HG03575 (cell line): ENCODE data around the gene GALNT1.

ENCODE experiments used
- ATAC-seq: cut with Tn5 transposase; IDR thresholded peaks from one replicate; pipeline ENCODE4 v1.9.1; 2021; ENCODE audit not compliant: unreplicated experiment, insufficient number of reproducible peaks, low FRiP score; ENCODE audit errors: extremely low read depth

The GALNT1 gene

DNA sequence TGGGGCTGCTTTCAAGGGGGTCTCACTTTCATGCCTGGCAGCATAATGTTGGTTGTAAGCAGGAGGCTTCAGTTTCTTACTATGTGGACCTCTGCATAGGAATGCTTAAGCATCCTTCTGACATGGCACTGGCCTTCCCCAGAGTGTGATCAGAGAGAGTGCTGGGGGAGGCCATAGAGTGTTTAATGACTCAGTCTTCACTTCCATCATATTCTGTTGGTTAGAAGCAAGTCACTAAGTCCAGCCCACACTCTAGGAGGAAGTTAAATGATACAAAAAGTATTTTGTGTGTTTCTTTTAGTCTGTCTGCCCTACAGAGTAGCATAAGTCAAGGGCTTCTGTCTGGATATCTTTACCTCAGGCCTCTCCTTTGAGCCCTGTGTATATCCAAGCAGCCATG is 64.9 kb downstream of the GALNT1 start:
- ATAC-seq = no peak

DNA sequence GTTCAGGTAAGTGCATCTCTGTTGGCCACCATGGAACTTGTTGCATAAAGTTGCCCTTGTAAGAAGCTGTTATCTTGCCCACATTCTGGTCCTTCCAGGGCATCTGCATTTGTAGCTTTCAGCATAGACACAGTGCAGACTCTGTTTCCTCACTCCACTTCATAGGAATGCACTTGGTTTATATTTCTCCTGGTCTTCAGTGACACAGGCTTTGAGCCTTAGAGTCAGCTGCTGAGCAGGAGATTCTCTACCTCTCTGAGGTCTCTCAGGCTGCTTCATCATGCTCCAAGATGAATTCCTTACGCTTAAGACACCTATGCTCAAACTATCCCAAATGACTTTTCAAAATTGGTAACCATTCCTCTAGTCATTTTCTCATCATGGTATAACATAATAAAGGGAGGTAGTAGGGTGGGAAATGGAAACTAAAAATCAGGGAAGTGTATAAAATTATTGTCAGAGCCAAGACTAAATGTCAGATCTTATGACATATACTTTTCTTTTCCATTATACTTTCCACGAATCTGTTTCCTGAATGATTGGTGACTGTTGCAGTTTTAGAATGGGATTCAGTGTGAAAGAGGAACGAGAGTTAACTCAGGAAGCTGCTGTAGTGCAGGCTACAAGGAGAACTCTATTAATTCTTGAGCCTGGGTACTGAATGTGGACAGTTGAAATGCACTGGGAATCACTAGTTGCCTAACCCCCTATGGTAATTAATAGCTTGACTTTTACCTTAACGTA is 72.0 kb downstream of the GALNT1 start:
- no peak for ATAC-seq

DNA sequence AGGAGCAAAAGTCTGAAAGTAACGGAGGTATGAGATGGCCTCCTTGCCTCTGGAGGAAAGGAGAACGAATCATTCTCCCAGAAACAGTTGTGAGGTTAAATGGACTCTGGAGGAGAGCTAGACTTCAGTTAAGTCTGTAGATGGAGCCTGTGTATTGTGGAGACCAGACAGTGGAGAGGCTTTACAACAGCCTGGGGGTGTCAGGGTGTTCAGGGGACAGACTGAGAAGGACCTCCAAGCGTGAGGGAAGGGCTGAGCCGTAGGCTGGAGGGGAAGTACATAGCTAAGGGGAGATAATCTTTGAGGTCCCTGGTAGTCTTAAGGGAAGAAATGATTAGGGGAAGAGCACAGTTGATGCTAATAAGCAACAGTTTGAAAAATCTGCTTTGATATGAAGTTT is 76.6 kb downstream of the GALNT1 start:
- no peak for ATAC-seq

DNA sequence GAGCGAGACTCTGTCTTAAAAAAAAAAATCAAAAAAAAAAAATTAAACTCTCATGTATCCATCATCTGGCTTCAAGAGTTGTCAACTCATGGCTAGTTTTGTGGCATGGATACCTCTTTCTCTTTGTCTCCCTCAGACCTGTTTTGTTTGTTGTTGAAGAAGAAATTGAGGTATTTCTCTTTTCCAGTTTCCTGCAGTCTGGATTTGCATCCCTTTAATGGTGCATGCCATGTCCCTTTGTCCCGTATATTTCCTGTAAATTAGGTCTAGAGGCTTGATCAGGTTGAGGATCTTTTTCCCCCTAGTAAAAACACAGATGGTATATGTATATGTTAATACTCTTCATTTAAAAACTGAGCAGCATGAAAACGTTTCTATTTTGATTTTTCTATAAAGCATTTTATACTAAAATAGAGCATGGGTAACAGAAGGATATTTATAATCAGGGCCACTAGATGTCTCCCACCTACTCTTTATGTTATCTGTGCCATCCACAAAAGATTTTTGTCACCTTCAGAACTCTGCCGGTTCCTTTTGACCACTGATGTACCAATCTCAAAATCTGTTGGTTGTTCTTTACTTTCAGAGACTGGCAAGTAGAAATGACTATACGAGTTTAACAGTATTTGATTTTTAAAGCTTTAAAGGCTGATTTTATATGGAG is 80.1 kb downstream of the GALNT1 start:
- no peak for ATAC-seq

DNA sequence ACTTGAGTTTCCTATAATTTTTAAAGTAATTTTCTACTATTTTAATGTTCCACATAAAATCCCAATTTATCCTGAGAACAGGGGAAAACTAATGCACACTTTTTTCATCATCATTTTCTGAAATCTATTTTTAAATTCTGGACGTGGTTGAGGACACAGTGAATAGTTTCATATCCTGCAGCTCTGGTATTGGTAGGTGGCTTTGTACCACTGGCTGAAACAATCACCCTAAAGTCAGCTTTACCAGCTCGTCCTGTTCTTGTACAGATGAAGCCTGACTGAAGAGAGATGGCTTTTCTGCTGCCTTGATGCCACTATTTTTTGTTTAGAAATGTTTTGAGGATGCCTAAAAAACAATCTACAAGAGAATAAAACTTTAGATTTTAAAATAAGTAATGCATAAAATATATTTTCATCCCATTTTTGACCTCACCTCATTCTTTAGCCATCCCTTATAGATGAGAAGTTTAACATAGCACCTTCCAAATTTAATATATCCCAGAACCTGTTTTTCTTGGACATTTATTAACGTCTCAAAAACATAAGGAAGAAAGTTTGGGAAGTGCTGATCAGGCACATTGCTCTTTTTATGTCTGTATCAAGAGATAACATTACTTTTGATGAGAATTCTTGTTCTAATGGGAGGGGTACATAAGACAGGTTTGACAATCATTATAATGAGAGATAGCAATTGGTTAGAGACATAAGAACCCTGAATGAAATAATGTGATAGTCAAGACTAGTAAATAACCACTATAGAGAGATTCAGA is 80.9 kb downstream of the GALNT1 start:
- ATAC-seq = no peak

DNA sequence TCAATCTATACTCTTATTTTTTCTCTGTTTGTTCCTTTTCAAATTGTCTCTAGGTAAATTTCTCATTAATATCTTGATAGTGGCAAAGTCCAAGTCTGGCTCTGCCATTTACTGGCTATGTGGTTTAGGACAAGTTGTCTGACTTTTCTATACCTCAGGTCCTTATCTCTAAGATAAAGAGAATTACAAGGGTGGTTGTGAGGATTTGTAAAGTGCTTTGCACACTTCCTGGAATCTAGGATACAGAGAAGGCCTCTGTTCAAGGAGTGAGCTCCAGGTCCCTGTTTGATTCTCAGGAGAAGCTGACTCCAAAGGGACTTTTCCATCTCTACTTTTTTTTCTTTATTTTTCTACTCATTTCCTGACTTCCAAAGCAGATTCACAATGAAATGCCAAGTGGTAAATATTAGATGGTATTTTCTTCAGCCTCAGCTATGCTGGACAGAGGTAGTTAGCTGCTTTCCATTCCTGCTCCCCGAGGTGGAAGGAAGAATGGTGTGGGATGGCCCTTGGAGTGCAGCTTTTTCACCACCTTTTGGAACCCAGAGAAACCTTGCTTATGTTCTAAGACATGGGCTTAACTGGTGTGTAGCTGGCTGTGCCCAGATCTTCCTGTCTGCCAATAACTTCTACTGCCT is 90.5 kb downstream of the GALNT1 start:
- ATAC-seq = no peak

DNA sequence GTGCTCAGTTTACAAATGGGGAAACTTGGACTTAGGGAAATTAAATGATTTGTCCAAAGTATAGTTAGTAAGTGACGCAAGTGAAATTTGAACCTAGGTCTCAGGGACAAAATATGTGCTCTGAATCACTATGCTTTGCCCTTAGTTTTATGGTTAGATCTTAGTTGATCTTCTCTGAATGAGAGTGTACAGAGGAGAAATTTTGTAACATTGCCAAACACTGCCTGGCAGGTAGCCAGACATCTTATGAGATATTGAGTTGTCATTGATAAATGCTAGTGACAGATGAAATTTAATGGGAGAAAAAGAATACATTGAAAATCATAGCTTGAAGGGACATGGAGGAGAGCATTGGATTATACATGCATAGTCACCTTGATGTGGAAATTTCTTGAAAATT is 91.4 kb downstream of the GALNT1 start:
- ATAC-seq = no peak

DNA sequence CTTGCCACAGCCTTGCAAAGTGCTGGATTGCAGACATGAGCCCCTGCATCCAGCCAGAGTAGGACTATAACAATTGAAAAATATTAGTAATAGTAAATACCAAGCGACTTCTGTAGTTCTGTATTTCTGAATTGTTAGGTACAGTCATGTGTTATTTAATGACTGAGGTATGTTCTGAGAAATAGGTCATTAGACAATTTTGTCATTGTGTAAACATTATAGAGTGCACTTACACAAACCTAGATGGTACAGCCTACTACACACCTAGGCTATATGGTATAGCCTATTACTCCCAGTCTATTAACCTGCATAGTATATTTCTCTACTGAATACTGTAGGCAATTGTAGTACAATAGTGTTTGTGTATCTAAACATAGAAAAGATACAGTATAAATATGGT is 92.1 kb downstream of the GALNT1 start:
- ATAC-seq = no peak

DNA sequence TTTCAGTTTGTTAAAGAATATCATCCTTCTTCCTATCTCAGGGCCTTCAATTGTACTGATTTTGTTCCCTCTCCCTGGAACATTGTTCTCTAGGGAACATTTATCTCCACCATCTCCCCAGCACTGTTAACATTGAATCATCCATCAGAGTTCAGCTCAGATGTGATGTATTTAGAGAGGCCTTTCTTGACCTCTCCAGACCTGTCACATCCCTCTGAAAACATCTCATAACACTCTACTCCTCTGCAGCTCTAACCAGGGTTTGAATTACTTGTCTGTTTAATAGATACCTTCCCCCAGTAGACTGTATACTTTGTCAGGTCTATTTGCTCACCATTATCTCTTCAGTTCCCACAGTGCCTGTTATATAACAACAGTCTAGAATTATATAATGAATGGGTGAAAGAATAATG is 98.6 kb downstream of the GALNT1 start:
- no peak for ATAC-seq

DNA sequence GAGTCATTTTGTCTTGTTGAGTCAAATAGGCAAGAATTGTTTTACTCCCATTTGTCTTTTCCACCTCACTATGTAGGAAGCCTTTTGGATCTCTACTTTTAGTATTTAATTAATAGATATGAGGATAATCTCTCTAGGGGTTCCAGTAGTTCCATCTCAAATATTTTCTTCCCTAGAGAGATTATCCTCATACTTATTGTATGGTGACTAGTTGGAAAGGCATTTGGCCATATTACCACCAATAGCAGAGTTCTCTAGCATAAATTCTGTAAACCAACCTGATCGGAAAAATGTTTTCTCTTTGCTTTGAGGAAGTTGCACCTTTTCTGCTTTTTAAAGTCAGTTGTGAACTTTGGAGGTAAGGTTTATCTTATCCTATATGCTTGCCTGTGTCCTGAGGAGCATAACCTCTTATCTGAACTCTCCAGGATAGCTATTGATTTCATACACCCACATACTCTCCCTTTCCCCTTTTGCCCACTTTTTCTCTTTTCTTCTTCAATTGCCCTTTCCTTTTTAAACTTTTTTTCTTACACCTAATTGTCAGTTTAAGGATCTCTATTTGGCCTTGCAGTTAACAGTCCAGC is 100.8 kb downstream of the GALNT1 start:
- no peak for ATAC-seq

DNA sequence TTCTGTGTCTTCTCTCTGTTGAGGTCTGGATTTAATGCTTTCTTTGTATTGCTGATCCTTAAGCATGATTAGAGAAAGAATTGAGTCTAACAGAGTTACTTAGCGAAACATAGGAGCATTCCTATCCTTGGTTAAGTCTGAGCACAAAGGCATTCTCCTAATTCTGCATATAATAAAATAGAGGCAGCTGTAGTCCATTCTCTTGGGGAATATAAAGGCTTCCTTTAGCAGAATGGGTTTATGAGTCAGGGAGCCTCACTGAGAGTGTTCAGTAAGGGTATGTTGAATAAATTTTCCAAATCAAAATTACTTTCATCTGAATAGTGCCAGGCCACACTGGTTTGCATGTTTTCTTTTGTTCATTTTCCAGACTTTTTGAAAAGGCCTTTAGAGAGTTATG is 101.5 kb downstream of the GALNT1 start:
- no peak for ATAC-seq

DNA sequence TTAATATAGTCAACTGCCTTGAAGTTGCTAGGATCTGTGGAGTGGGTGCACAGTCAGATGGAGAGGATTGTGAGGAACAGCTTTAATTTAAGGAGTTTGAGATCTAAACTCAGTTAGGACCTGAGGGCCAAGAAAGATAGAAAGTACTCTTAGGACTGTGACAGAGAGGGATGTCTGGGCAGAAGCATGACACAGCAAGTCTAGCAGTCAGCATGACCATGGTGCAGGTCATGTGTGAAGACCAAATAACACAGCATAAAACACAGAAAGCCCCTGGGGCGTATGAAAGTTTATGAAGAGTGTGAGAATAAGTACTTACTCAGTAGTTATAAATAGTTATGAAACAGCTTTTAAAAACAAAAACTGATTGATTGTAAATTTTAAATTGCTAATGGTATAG is 107.2 kb downstream of the GALNT1 start:
- peak; percentile 79 for ATAC-seq

DNA sequence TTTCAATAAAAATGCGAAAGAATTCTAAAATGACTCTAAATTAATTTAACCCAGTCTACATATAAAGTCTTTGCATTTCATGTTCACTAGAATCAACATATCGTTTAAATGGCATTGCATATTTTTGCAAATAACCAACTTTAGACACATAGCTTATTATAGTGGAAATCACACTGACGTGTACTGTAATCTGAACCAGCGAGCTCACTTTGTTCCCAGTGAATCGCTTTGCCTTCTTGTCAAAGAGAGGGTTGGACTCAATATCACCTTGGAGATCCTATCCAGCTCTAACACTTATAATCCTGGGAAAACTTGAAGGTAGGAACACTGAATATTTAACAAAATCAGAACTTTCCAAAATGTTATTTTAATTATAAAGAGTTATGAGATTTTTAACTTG is 108.2 kb downstream of the GALNT1 start:
- no peak for ATAC-seq

DNA sequence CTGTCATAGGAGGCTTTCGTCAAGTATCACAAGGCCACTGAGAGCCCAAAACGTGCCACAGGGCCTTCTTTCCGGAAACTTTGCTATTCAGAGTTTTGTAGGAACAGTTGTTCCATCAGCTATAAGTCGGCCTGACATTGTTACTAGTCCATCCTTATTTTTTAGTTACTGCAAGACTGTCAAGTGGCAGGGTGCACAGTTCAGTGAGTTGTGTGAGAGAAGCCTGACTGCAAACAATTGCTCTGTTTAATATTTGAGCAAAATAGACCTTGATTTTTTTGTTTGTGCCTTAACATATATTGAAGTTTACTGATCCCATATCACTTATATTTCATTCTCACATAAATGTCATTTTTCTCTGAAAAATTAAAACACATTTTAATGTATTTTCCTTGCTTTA is 110.1 kb downstream of the GALNT1 start:
- no peak for ATAC-seq

DNA sequence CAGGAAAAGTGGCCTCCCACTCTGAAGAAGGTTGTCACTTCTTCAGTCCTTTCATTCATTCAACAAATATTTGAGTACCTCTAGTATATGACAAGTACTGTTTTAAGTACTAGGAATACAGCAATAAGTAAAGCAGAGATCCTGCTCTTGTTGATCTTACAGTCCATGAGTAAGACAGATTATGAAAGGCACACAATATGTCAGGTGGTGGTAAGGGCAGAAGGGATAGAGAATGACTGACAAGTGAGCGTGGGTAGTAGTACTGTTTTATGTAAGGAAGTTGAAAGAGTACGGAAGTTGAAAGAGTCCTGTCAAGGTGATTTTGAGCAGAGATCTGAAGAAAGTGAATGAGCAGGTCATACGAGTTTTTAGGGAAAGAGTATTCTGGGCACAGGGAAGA is 111.3 kb downstream of the GALNT1 start:
- no peak for ATAC-seq

DNA sequence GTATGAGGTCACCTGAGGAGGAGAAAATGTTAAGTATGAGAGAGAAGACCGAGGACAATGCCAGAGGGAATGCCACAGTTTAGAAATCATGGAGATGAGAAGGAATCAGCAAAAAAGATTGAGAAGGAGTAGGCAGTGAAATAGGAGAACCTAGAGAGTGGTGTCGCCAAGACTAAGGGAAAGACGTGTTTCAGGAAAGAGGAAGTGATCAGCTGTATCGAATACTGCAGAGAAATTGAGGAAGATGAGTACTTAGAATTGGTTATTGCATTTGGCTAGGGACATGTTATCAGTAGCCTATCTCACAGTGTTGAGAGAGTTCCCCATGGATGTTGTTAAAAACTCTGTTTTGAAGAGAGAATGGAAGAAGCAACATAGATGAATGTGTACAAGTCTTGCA is 112.3 kb downstream of the GALNT1 start:
- ATAC-seq = no peak

DNA sequence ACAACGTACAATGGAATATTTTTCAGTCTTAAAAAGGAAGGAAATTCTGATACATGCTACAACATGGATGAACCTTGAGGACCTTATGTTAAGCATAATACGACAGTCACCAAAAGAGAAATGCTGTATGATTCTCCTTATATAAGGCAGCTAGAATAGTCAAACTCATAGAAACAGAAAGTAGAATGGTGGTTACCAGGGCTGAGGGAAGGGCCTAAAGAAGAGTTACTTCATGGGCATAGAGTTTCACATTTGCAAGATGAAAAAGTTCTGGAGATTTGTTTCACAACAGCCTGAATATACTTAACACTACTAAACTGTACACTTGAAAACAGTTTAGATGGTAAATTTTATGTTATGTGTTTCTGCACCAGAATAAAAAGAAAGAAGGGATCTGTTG is 113.3 kb downstream of the GALNT1 start:
- no peak for ATAC-seq

DNA sequence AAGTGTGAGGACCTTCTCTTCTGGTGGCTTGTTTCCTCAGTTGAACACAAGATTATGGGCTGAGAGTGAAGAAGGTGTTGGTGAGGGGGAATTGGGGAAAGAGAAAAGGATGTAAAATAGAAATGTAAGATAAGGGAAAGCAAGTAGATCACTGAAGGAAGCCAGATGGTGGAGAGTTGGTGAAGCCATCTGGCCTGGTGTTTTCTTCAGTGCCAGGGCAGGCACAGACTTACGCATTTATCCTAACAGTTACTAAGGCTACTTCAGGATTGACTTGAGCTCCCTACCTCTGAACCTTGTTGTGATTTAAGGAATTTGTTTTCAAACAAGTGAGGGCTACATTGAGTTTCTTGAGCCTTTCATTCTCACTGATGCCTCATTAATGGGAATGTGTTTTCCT is 113.8 kb downstream of the GALNT1 start:
- ATAC-seq = no peak

DNA sequence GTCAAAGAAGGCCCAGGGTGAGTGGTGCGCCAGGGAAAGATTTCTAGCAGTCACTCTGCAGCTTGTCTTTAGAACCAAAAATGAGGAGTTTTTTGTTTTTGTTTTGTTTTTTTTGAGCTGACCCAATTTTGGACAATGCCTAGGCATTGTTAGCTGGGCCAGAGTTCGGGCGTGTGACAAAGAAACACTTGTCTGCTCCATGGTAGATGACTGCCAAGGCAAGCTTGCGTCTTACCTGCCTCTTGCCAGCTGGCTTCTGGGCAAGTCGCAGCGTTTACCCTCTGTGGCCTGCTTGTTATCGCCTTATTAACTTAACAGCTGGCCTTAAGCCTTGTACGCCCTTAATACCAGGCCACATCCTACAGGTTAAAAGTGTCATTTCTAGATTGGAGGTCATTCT is 114.3 kb downstream of the GALNT1 start:
- no peak for ATAC-seq
